Kasumi-1 (cell line): ENCODE measurements around the gene SULT4A1.
"Not testable (repeated sequence)": the region's sequence is repeated elsewhere in the genome, so short reads cannot be mapped to it uniquely, and the experiment has no call there.

Experiments used
- DNase-seq, 2 experiments: peaks; one replicate each; lab custom pipeline; 2025; lab: John Stamatoyannopoulos, UW

Gene SULT4A1

GRCh38 chr22:43886231-43886630 lies 23.9 kb upstream of the SULT4A1 start:
- no peak for DNase-seq

- no peak for DNase-seq
Observed at GRCh38 chr22:43885786-43886185, 23.5 kb upstream of the SULT4A1 start.

DNA sequence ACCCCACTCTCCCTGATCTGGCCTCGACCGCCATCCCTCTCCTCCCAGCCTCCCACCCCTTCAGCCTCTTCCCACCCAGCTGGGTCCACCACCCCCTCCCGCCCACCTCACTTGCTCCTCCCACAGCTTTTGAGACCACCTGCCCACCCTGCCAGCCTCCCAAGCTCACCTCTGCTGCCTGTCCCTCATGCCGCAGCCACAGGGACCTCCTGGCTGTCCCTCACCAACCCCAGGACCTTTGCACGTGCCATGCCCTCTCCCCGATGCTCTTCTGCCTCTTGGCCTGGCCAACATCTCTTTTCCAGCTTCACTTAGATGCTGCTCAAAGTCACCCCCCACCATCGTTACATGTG lies 23.0 kb upstream of the SULT4A1 start:
- no peak for DNase-seq

DNA sequence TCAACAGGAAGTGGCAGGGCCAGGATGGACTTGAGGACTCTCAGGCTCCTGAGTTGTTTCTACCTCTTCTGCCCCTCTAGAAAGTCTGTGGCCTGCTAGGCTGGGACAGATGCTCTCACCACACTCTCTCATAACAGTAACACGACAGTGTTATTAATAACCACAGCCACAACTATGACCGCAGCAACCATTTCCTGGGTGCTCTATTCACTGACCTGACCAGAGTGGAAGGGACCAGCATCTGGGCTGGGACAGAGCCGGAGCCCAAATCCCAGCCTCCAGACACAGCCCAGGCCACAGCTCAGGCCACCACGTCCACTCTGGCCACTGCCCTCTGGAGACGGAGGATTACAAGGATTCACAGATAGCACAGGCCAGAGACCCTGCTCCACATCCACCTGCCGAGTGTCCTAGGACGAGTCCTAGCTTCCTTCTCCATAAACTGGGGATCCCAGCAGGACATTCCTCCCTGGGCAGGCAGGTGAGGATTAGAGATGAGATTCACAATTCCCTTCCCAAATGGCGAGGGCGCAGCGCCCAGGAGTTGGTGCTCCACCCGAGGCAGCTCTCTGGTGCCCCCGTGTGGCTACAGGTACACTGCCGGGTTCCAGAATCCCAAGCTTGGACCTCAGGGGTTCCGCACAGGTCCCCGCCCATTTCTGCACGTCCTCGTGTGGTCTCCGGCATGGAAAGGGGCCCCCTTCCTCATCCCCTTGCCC lies 22.4 kb upstream of the SULT4A1 start:
- peak; percentile 7 to 24 for DNase-seq

DNA sequence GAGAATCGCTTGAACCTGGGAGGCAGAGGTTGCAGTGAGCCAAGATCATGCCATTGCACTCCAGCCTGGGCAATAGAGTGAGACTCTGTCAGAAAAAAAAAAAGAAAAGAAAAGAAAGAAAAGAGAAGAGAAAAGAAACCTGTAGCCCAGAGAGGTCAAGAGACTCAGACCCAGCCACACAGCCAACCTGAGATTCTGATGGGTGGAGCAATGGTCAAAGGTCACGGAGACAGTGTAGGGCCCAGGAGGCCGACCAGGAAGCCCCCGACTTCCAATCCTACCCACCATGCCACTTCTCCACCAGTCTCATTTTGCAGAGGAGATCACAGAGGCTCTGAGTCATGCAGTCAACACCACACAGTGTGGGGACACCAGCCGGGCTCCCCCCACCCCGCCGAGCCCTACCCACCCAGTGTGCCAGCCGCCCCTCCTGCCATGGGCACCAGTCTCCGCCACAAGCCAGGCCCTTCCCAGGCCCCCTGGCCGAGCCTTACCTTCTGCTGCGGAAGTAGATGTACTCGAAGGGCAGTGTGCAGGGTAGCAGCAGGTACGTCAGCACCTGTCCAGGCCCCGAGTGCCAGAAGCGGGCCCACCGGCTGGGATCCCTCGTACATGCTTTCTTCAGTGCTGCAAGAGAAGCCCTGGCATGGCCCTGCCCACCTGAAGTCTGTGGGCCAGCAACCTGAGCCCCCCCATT lies 21.6 kb upstream of the SULT4A1 start:
- DNase-seq: no peak

GRCh38 chr22:43883012-43883661 lies 20.8 kb upstream of the SULT4A1 start:
- peak; percentile 24 to 30 for DNase-seq

GRCh38 chr22:43882122-43882767 lies 19.9 kb upstream of the SULT4A1 start:
- no peak for DNase-seq

DNA sequence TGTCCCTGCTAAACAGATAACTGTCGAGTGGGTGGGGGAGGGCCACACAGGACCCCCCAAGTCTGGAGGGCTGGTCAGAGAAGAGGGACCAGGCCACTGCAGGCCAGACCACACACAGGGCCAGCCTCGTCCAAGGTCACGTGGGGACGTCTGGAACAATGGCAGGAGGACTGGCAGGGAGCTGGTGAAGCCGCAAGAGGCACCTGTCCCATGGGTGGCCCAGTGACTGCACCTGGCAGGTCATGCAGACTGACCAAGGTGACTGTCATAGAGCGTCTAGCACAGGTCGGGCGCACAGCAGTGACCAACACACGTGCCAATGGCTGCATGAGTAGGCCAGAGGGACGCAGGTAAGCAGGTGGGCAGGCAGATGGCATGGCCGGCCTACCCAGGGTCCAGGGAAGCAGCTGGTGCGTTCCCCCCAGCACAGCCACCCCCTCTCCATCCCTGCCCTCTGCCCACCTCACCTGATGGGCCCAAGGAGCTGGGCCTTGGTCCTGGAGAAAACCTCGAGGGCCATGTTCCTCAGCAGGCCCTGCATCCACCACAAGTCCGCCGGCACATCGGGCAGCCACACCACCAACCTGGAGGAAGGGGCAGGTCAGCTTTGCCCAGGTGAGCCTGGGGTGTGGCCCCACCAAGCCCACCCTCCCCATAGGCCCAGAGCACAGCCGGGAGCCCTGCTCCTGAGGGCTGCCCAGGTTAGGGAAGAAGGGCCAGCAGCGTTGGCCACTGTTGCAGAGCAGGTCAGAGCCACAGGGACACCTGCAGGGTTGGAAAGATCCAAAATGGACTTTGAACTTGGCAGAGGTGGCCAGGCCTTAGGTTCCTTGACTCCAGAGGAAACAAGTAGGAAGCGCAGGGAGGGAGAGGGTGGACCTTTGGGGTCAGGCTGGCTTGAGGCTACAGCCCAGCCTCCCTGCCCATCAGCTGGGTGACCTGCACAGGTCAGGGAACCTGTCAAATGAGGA lies 19.1 kb upstream of the SULT4A1 start:
- no peak for DNase-seq

GRCh38 chr22:43880541-43880991 lies 18.3 kb upstream of the SULT4A1 start:
- no peak for DNase-seq

GRCh38 chr22:43879901-43880540 lies 17.7 kb upstream of the SULT4A1 start:
- no peak for DNase-seq

- no peak for DNase-seq
Observed at GRCh38 chr22:43878831-43879550, 16.7 kb upstream of the SULT4A1 start.

GRCh38 chr22:43878079-43878795 lies 15.9 kb upstream of the SULT4A1 start:
- DNase-seq: no peak

DNA sequence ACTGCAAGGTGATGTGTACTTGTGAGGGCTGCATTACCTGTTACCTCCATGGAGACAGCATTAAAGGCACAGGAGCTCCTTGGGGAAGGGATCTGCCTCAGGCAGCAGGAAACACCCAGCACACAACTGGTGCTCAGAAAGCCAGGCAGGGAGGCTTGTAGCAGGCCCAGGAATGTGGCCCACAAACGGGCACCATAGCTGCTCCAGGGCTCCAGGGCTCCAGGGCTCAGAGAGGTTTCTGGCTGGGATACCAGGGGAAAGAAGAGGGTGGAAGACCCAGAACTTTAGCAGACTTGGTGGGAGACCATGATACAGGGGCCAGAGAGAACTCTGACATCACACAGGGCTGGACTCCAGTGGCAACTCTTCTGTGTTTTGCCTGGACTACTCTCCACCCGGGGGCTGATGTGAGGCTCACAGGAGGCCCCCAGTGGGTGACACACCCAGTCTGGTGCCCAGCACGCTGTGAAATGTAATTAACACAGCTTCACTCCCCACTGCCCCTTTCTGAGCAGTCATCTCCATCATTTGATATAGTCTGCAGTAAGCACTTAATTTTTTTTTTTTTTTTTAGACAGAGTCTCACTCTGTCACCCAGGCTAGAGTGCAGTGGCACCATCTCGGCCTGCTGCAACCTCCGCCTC lies 14.7 kb upstream of the SULT4A1 start:
- DNase-seq: no peak

DNA sequence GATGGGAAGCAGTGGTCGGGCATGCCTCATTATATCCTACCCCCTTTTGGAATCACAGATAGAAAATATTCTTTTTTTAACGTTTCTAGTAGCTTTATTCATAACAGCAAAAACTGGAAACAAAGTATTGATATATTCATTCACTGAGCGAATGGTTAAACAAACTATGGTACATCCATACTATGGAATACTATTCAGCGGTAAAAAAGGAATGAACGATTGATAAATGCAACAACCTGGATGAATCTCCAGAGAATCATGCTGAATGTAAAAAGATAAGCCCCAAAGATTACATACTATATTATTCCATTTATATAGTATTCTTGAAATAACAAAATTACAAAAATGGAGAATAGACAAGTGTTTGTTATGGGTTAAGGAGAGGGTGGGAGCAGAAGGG lies 7.5 kb upstream of the SULT4A1 start:
- DNase-seq: no peak

DNA sequence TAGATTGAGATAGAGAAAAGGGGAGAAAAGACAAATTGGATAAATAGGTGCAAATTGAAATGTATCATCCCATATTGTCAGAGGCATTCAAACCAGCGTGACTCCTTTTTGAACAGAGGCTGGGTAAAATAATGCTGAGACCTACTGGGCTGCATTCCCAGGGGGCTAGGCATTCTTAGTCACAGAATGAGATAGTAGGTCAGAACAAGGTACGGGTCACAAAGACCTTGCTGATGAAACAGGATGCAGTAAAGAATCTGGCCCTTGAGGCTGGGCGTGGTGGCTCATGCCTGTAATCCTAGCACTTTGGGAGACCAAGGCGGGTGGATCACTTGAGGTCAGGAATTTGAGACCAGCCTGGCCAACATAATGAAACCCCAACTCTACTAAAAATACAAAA lies 6.7 kb upstream of the SULT4A1 start:
- not testable (repeated sequence) for DNase-seq

GRCh38 chr22:43867839-43868635 lies 5.7 kb upstream of the SULT4A1 start:
- peak; percentile 34 to 46 for DNase-seq

- no peak for DNase-seq
Observed at GRCh38 chr22:43862882-43863202, 529 bp upstream of the SULT4A1 start.

DNA sequence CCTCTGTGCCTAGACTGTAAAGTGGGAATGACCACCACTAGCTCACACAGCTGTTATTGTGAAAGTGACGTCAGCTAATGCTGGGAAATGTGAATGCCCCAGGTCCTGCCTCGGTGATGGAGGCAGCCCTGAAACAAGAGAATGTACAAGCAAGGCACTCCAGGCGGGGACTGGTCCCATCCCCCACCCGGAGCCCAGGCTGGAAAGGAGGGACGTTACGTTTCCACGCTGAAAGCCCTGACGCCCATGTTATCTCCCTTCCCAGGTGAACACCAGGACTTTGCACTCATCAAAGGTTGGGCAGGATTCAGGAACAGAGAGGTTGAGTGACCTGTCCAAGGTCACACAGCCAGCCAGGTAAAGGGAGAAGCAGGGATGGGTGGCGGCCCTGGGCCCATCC lies 784 bp downstream of the SULT4A1 start:
- DNase-seq: no peak
